Parathyroid adenoma (tissue), 2 donors: ENCODE data around the gene CLNK.

Experiments
- H2AFZ ChIP-seq: fragments of 300-600 bp; sonication (generic); one replicate; pipeline ENCODE4 v1.7.0; 2017; ENCODE audit warnings: antibody characterized with exemption, mild to moderate bottlenecking
- H3K27ac ChIP-seq: fragments of 300-600 bp; sonication (generic); one replicate; pipeline ENCODE4 v1.7.0; 2017
- H3K27me3 ChIP-seq: fragments of 300-600 bp; sonication (generic); one replicate; pipeline ENCODE4 v1.7.0; 2017; ENCODE audit warnings: low read length; ENCODE audit not compliant: control insufficient read depth, insufficient read depth
- H3K36me3 ChIP-seq: fragments of 300-600 bp; sonication (generic); one replicate; pipeline ENCODE4 v1.7.0; 2017; ENCODE audit warnings: low read length; ENCODE audit not compliant: control insufficient read depth, insufficient read depth
- H3K4me1 ChIP-seq: fragments of 300-600 bp; sonication (generic); one replicate; pipeline ENCODE4 v1.7.0; 2017; ENCODE audit warnings: control low read depth
- H3K4me2 ChIP-seq: fragments of 300-600 bp; sonication (generic); one replicate; pipeline ENCODE4 v1.7.0; 2017; ENCODE audit warnings: low read length
- H3K4me3 ChIP-seq: fragments of 300-600 bp; sonication (generic); one replicate; pipeline ENCODE4 v1.7.0; 2017; ENCODE audit warnings: low read depth, low read length
- H3K79me2 ChIP-seq: fragments of 300-600 bp; sonication (generic); one replicate; pipeline ENCODE4 v1.7.0; 2017; ENCODE audit warnings: control low read depth
- H3K9ac ChIP-seq: fragments of 300-600 bp; sonication (generic); one replicate; pipeline ENCODE4 v1.7.0; 2017; ENCODE audit warnings: mild to moderate bottlenecking
- H3K9me3 ChIP-seq: fragments of 300-600 bp; sonication (generic); one replicate; pipeline ENCODE4 v1.7.0; 2017; ENCODE audit warnings: low read length; ENCODE audit not compliant: control insufficient read depth
- TF ChIP-seq, protein P1 (sequence below): fragments of 300-600 bp; sonication (generic); IDR thresholded peaks from one replicate; pipeline ENCODE4 v1.7.0; 2017; ENCODE audit warnings: antibody characterized with exemption, mild to moderate bottlenecking
- donor health status: primary hyperparathyroidism.

CLNK gene

DNA sequence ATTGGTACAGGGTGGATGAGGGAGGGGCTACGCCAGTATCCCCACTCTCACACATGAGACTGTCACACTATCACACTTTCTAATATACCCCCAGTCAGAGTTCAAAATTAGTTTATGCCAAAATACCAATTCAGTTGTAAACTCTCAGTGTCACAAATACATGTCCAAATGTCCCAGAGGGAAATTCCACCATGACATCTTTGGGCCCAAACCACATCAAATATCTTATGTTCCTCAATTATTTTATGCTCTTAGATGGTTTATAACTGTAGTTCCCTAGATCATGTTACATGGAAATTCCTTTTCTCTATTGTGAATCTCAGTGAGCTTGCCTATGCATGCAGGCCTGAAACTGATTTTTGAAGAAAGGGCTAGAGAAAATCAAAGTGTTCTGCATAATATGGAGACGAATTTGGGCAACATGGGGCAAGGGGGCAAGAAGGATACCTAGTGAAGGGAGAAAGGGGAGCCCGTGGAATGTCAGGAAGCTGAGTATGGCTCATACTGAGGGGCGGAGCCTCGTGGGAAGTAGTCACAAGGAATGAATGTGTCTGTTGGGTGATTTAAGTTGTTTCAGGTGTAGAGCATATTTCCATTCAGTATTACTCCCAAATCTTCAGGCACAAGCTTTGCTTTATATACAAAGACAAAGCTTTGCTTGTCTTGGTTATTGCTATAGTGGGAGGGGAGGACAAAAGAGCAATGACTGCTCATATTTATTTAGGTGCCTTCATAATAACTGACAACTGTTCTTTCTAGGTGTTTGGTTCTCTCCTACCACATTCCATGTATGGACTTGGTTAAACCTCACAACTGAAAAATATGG, 40.8 kb downstream of the CLNK start:
- no peak overlapping the region for H3K9ac ChIP-seq
- H3K4me1 ChIP-seq: no peaks in the 10 kb centered on the region
- no peak overlapping the region for H3K27ac ChIP-seq
- H3K79me2 ChIP-seq: no peaks in the 10 kb centered on the region
- no peak overlapping the region for H2AFZ ChIP-seq
- no peaks in the 10 kb centered on the region for H3K36me3 ChIP-seq
- H3K9me3 ChIP-seq: no peaks in the 10 kb centered on the region
- H3K27me3 ChIP-seq: no peaks in the 10 kb centered on the region
- TF ChIP-seq, protein P1, sequence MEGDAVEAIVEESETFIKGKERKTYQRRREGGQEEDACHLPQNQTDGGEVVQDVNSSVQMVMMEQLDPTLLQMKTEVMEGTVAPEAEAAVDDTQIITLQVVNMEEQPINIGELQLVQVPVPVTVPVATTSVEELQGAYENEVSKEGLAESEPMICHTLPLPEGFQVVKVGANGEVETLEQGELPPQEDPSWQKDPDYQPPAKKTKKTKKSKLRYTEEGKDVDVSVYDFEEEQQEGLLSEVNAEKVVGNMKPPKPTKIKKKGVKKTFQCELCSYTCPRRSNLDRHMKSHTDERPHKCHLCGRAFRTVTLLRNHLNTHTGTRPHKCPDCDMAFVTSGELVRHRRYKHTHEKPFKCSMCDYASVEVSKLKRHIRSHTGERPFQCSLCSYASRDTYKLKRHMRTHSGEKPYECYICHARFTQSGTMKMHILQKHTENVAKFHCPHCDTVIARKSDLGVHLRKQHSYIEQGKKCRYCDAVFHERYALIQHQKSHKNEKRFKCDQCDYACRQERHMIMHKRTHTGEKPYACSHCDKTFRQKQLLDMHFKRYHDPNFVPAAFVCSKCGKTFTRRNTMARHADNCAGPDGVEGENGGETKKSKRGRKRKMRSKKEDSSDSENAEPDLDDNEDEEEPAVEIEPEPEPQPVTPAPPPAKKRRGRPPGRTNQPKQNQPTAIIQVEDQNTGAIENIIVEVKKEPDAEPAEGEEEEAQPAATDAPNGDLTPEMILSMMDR: no peak
- H3K4me2 ChIP-seq: no peak overlapping the region
- no peak overlapping the region for H3K4me3 ChIP-seq

DNA sequence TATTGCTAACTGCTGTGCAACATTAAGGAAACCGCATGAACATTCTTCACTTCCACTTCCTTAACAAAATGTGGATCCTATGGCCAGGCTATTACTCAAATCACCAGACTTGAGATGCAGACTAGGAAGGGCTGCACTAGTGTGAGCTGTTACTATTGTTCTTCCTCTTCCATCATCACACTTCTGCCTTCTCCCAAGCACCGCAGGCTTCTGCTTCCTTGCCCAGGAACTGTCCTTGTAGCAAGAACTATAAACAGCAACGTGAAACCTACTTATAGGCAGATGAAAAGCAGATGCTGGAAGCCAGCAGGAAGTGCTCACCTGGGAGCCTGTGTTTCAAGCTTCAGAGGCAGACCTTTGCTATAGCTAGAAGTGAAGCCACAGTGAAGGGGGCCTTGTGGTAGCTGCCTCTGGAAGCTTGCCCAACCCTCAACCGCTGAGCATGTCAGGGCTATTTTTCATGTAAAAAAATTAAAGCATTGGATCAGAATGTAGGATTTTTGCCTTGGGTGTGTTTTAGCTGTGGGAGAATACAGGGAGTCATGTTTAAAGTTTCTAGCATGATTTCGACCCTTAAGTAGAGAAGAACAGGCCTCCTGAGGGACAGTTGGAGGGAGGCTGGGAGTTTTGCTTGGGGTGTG, 43.9 kb downstream of the CLNK start:
- no peaks in the 10 kb centered on the region for H3K27me3 ChIP-seq
- H3K4me2 ChIP-seq: no peak overlapping the region
- H3K27ac ChIP-seq: no peak overlapping the region
- H3K9me3 ChIP-seq: no peaks in the 10 kb centered on the region
- no peaks in the 10 kb centered on the region for H3K36me3 ChIP-seq
- H3K4me1 ChIP-seq: no peaks in the 10 kb centered on the region
- TF ChIP-seq, protein P1: no peak
- no peaks in the 10 kb centered on the region for H3K79me2 ChIP-seq
- H3K4me3 ChIP-seq: no peak overlapping the region
- no peak overlapping the region for H3K9ac ChIP-seq
- no peak overlapping the region for H2AFZ ChIP-seq

DNA sequence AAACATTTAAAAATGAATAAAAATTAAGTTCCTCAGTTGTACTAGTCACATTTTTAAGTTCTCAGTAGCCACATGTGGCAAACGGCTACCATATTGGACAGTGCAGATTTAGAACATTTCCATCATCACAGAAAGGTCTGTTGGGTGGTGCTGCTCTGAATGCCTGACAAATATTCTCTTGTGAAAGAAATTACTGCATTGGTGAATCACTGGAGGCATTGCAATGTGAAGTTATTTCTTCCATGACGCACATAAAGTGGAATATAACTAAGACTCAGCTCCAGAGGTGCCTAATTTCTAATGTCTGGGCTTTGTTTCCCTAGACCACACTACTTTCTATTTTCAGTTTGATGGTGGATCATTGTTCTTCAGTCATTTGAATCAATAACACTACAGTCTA, 44.9 kb downstream of the CLNK start:
- no peaks in the 10 kb centered on the region for H3K4me1 ChIP-seq
- no peak overlapping the region for H3K4me3 ChIP-seq
- no peak overlapping the region for H3K9ac ChIP-seq
- no peak overlapping the region for H2AFZ ChIP-seq
- no peak overlapping the region for H3K4me2 ChIP-seq
- TF ChIP-seq, protein P1: no peak
- no peaks in the 10 kb centered on the region for H3K79me2 ChIP-seq
- no peaks in the 10 kb centered on the region for H3K9me3 ChIP-seq
- no peaks in the 10 kb centered on the region for H3K27me3 ChIP-seq
- no peaks in the 10 kb centered on the region for H3K36me3 ChIP-seq
- no peak overlapping the region for H3K27ac ChIP-seq

DNA sequence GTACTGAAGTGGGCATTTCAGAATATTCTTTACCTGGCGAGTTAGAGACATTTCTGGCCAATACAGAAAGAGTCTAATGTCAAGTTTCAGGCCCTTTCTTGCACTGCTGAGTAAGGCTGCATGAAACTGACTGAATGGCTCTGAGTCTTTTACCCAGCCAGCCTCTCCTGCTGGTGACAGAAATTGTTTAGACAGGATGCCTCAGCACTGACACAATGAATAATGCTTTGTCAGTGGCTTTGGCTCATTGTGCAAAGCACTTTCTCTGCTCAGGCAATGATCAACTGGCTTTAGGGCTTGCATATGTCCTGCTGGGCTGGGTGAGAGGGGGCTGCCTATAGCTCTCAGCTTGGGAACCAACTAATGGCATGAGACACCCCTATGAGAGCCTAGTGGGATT, 45.5 kb downstream of the CLNK start:
- no peaks in the 10 kb centered on the region for H3K4me1 ChIP-seq
- no peaks in the 10 kb centered on the region for H3K9me3 ChIP-seq
- H3K9ac ChIP-seq: no peak overlapping the region
- no peak overlapping the region for H3K27ac ChIP-seq
- H3K4me2 ChIP-seq: no peak overlapping the region
- no peaks in the 10 kb centered on the region for H3K79me2 ChIP-seq
- H3K4me3 ChIP-seq: no peak overlapping the region
- no peaks in the 10 kb centered on the region for H3K36me3 ChIP-seq
- no peak overlapping the region for H2AFZ ChIP-seq
- no peaks in the 10 kb centered on the region for H3K27me3 ChIP-seq
- TF ChIP-seq, protein P1: no peak
